GM12874 (cell line): Measurements from ENCODE around the gene MICAL2.

Source experiments
- TF ChIP-seq, protein P1 (sequence below): IDR thresholded peaks from 2 replicates; pipeline ENCODE4 v1.5.1; 2011; ENCODE audit warnings: low read depth, mild to moderate bottlenecking, control low read depth, low read length, moderate library complexity; ENCODE audit not compliant: insufficient read depth

Gene MICAL2

DNA sequence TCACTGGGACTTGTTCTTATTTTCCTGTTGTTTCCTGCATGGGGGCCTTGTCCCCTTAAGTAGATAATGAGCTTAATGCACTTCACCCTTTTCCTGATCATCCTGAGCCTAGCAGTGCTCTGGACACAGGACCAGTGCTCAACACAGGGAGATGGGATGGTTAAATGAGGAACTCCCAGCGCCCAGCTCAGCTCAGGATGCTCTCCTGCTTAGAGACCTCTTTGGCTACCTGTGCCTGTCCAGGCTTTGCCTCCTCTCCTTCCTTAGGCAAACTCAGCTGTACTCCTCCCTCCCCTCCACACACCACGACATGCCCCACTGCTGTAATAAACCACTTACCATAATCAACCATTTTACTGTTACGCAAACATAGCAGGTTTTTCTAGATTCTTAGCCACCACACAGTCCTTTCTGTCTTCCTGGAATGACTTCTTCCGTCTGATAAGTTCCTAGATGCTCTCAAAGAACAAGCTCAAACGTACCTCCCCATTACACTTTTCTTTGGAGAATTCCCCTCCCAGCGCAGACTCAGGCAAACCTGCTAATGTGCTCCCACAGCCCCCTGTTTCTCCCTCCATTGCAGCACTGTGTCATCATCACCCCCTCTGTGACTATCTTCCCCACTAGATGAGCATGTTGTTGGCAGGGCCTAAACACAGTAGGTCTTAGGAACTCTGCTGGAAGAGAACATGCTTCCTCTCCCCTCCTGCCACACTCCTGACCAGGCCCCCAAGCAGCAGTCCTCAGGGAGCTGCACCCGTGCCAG lies 113.6 kb downstream of the MICAL2 start:
- TF ChIP-seq, protein P1, sequence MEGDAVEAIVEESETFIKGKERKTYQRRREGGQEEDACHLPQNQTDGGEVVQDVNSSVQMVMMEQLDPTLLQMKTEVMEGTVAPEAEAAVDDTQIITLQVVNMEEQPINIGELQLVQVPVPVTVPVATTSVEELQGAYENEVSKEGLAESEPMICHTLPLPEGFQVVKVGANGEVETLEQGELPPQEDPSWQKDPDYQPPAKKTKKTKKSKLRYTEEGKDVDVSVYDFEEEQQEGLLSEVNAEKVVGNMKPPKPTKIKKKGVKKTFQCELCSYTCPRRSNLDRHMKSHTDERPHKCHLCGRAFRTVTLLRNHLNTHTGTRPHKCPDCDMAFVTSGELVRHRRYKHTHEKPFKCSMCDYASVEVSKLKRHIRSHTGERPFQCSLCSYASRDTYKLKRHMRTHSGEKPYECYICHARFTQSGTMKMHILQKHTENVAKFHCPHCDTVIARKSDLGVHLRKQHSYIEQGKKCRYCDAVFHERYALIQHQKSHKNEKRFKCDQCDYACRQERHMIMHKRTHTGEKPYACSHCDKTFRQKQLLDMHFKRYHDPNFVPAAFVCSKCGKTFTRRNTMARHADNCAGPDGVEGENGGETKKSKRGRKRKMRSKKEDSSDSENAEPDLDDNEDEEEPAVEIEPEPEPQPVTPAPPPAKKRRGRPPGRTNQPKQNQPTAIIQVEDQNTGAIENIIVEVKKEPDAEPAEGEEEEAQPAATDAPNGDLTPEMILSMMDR = no peak

DNA sequence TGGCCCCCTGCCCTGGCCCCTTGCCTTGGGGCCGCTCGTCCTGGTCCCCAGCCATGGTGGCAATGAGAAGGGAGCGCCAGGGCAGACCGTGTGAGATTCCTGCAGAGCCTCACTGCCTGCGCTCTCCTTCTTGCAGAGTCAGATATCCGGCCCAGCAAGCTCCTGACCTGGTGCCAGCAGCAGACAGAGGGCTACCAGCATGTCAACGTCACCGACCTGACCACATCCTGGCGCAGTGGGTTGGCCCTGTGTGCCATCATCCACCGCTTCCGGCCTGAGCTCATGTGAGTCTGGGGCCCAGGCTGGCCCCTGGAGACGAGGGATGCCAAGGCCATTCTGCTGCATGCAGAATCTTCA lies 114.1 kb downstream of the MICAL2 start:
- TF ChIP-seq, protein P1 = no peak

DNA sequence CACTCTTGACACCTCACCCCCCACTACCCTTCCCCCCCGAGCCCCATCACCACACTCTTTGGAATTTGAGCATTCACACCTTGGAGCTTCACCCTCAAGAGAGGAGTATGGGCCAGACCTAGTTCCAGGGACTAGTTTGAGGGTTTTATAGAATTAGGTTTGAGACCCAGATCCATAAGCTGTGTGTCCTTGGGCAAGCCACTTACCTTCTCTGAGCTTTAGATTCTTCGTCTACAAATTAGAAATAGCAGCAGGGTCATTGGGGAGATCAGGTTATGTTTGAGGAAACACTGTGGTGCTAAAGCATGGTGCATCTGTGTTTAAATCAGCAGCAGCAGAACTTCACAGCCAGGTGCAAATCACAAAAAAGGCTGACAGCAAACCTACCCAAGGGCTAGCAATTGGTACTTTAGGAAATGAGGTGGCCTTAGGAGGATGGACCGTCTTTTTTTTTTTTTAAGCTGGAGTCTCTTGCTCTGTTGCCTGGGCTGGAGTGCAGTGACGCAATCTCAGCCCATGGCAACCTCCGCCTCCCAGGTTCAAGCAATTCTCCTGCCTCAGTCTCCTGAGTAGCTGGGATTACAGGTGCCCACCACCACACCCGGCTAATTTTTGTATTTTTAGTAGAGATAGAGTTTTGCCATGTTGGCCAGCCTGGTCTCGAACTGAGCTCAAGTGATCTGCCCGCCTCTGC lies 114.8 kb downstream of the MICAL2 start:
- TF ChIP-seq, protein P1 = no peak

DNA sequence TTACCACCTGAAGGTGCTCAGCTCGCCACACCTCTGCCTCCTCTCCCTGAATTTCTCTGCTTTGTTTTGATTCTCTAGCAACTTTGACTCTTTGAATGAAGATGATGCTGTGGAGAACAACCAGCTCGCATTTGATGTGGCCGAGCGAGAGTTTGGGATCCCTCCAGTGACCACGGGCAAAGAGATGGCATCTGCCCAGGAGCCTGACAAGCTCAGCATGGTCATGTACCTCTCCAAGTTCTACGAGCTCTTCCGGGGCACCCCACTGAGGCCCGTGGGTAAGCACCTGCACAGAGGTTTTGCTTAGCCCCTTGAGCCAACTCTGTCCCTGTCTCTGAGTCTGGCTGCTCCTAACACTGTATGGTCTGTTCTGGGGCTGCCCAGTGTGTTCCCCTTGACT lies 115.7 kb downstream of the MICAL2 start:
- TF ChIP-seq, protein P1 = no peak

DNA sequence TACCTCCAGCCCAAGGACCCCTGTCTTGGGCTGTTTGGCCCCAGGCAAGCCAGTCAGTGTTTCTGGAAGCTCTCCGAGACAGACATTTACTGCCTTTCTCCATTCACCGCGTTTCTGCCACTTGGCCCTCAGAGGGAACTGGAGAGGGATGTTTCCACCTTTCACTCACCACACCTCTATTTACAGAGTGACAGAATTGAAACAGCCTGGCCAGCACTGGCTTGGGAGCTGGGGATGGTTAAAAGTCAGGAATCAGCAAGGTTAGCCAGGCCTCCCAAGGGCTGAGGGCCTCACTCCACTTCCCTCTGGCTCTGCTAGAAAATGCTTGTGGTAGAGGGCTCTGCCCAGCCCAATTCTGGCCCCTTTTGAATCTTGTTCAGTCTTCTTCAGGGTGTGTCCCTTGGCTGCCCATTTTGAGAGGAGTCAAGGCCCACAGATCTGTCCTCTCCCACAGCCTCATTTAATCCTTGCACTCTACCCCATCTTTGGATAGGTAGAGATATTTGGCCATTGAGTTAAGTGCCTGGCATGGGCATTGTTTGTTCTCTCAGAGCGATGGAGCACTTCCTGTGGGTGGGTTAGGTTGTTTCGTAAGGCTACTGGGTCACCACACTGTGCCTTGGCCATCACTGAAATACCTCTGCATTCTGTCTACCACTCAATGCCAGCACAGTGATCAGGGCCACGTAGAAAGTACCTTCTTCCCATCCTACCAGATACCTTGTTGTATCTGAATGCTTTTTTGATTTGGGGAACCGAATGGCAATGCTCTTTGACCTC lies 119.2 kb downstream of the MICAL2 start:
- TF ChIP-seq, protein P1 = no peak

DNA sequence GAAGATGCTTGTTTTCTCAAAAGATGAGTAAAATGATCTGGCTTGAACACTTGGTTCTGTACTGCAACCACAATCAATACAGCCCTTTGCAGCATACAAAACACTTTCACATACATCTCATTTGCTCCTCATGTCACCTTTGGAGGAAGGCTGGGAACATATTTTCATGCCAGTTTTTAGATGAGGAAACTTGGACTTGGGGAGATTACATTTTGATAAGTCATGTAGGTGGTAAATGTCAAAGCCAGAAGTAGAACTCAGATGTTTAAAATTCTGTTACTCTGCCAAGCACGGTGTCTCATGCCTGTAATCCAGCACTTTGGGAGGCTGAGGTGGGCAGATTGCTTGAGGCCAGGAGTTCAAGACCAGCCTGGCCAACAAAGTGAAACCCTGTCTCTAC lies 121.8 kb downstream of the MICAL2 start:
- TF ChIP-seq, protein P1 = no peak

DNA sequence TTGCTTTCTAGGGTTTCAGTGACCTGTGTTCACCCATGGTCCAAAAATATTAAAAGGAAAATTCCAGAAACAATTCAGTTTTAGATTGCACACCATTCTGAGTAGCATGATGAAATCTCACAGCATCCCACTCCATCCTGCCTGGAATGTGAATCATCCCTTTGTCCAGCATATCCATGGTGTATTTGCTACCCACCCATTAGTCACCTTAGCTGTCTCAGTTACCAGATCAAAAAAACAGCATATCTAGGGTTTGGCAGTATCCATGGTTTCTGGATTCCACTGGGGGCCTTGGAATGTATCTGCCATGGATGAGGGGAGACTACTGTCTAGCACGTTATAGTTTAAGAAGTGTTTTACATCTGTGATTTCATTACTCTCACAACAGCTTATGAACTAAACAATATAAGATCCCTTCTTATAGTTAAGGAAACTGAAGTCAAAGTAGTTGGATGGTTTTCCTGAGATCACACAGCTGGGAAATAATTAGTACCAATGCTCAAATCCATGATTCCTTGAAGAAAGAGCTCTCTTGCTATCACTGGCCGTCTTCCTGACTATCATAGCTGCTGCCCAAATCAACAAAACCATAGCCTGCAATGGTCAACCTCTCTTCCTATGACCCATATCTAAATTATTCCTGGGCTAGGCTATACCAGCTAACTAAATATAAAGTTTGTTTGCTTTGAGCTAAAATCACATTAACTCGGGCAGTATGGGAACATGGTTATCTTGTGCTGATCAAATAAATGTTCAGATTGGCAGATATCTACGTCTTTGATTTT lies 122.6 kb downstream of the MICAL2 start:
- TF ChIP-seq, protein P1 = no peak
